Measurements from ENCODE around the gene TRIM47.

TRIM47 gene

DNA sequence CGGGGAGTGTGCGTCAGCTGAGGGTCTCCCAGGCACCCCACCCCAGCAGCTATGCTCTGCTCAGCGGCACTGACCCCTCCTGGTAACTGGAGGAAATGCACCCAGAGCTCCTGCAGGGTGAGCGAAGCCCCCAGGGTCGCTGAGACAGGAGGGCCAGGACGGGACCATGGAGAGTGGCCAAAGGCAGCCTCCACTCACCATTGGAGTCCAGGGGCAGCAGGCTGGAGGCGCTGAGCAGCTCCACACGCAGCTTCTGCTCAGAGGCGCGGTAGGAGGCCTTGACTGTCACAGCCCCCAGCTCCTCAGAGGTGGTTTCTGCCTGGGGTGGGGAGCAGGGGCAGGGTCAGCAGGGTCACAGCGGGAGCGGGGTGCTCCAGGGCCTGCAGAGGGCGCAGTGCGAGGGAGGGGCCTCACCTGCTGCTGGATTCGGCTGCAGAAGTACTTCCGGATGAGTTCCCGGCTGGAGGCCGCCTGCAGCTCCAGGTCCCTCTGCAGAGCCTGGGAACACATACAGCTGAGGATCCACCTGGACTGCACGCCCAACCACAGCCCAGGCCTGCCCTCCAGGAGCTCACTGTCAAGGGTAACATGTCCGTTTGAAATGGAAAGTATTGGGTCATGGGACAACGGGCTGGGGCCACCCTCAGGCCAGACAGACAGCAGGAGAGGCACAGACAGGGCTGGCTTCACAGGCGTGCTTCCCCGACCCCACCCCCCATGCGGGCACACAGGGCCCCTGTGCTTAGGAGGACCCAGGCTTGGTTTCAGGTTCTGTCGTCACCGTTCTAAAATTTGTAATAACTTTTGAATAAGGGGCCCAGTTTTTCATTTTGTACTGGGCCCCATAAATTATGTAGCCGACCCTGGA is 48.0 kb downstream of the TRIM47 start:
- Histone ChIP-seq H3K9me3 (ENCODE audit: control insufficient read depth, insufficient read depth, low read depth, low read length) (no peaks in the 10 kb centered on the region), H3K27me3 (ENCODE audit: control insufficient read depth, insufficient read depth, low read length) (no peaks in the 10 kb centered on the region), H3K4me3 (ENCODE audit: low read depth, low read length) (peak overlapping the region; percentile 45), H3K4me1 (ENCODE audit: control insufficient read depth, insufficient read depth, low read length) (peaks cover 50% of the 10 kb centered on the region), H3K9ac (ENCODE audit: low read length) (peak overlapping the region; percentile 22), H3K27ac (ENCODE audit: low read depth, low read length) (peak overlapping the region; percentile 18; the same call in 1 of the 2 replicates), H3K36me3 (ENCODE audit: control insufficient read depth, insufficient read depth, low read length) (peaks cover 10% of the 10 kb centered on the region)

DNA sequence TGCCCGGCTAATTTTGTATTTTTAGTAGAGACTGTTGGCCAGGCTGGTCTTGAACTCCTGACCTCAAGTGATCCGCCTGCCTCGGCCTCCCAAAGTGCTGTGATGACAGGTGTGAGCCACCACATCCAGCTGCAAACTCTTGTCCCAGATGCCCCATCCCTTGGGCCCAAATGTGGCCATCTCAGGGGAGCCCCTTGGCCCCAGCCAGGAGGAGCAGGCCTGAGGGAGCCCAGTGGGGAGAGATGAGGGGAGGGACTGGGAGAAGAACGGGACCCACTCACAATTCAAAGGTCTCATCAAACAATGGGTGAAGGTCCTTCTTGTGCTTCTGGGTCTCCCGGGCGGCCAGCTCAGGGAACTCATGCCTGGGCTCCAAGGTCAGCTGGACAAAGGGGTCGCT is 48.6 kb downstream of the TRIM47 start:
- peaks cover 10% of the 10 kb centered on the region for H3K36me3 ChIP-seq (ENCODE audit: control insufficient read depth, insufficient read depth, low read length)
- no peaks in the 10 kb centered on the region for H3K27me3 ChIP-seq (ENCODE audit: control insufficient read depth, insufficient read depth, low read length)
- H3K9me3 ChIP-seq (ENCODE audit: control insufficient read depth, insufficient read depth, low read depth, low read length): no peaks in the 10 kb centered on the region
- H3K27ac ChIP-seq (ENCODE audit: low read depth, low read length): peak overlapping the region; percentile 18; the same call in 1 of the 2 replicates
- H3K4me1 ChIP-seq (ENCODE audit: control insufficient read depth, insufficient read depth, low read length): peaks cover 46% of the 10 kb centered on the region
- no peak overlapping the region for H3K4me3 ChIP-seq (ENCODE audit: low read depth, low read length)
- no peak overlapping the region for H3K9ac ChIP-seq (ENCODE audit: low read length)

DNA sequence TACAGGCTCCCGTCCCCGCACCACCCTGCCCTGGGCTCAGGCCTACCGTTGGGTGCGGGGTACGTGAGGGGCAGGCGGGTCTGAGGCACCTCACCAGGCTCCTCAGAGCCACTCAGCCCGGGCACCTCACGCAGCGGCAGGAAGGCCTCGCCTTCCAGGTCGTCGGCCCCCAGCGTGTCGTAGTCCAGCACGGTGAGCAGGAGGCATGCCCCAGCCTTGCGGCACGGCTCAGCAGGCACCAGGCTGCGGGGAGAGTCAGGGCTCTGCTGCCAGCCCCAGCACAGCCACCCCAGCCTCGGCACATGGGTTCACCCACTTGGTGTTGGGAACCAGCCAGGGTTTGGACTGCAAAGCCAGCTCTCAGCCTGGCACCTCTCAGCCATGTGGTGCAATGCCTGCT is 49.6 kb downstream of the TRIM47 start:
- peaks cover 45% of the 10 kb centered on the region for H3K4me1 ChIP-seq (ENCODE audit: control insufficient read depth, insufficient read depth, low read length)
- no peak overlapping the region for H3K9ac ChIP-seq (ENCODE audit: low read length)
- H3K9me3 ChIP-seq (ENCODE audit: control insufficient read depth, insufficient read depth, low read depth, low read length): no peaks in the 10 kb centered on the region
- no peak overlapping the region for H3K27ac ChIP-seq (ENCODE audit: low read depth, low read length)
- no peak overlapping the region for H3K4me3 ChIP-seq (ENCODE audit: low read depth, low read length)
- H3K27me3 ChIP-seq (ENCODE audit: control insufficient read depth, insufficient read depth, low read length): no peaks in the 10 kb centered on the region
- peaks cover 20% of the 10 kb centered on the region for H3K36me3 ChIP-seq (ENCODE audit: control insufficient read depth, insufficient read depth, low read length)

DNA sequence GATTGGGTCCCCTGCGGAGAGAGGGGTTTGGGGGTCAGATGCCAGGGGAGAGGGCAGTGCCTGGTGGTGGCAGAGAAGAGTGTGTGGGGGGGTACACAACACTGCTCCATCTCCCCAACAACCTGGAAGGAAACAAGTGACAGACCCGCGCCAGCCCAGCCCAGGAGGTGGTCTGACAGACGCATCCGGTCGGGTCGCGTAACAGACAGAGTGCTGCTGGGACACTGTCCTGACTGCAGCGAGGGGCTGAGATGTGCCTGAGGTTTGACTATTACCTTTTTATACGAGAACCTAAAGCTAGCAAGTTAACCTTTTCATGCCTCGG is 50.3 kb downstream of the TRIM47 start:
- Histone ChIP-seq H3K9me3 (ENCODE audit: control insufficient read depth, insufficient read depth, low read depth, low read length) (no peaks in the 10 kb centered on the region), H3K36me3 (ENCODE audit: control insufficient read depth, insufficient read depth, low read length) (peaks cover 27% of the 10 kb centered on the region), H3K27ac (ENCODE audit: low read depth, low read length) (no peak overlapping the region), H3K27me3 (ENCODE audit: control insufficient read depth, insufficient read depth, low read length) (no peaks in the 10 kb centered on the region), H3K4me1 (ENCODE audit: control insufficient read depth, insufficient read depth, low read length) (peaks cover 39% of the 10 kb centered on the region), H3K9ac (ENCODE audit: low read length) (peak overlapping the region; percentile 25), H3K4me3 (ENCODE audit: low read depth, low read length) (no peak overlapping the region)

DNA sequence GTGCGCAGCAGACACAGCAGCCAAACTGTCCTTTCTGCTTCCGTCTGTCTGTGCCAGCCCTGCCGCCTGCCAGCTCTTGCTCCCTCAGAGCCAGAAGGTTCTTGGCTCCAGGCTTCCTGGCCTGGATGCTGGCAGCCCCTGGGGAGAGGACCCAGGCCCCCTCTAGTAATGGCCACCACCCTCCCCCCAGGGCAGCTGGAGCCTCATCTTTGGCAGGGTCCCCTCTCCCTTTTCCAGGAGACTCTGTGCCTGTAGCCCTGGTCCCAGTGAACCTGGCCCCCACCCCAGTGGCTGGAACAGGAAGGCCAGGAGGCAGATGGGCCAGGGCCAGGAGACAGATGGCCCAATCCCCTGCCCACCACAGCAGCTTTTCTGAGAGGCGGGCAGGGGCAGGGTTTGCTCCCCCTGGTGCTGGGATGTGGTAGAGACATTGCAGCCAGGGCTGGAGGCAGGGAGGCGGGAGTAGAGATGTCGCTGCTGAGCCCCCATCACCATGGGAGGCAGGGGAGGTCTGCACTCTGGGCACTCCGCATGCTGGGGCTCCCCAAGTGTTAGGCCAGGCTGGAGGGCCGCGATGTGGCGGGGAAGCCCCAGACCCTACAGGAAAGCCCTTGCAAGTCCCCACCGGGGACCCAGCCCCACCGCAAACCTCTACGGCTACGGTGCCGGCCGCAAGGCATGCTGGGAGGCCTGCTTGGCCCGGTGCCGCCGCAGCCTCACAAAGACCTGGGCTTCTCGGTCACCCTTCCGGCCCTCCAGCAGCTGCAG is 50.9 kb downstream of the TRIM47 start:
- Histone ChIP-seq H3K4me3 (ENCODE audit: low read depth, low read length) (peak overlapping the region; percentile 24; the same call in 1 of the 2 replicates), H3K27me3 (ENCODE audit: control insufficient read depth, insufficient read depth, low read length) (no peaks in the 10 kb centered on the region), H3K36me3 (ENCODE audit: control insufficient read depth, insufficient read depth, low read length) (peaks cover 32% of the 10 kb centered on the region), H3K9ac (ENCODE audit: low read length) (peak overlapping the region; percentile 25), H3K27ac (ENCODE audit: low read depth, low read length) (peak overlapping the region; percentile 16; the same call in 1 of the 2 replicates), H3K9me3 (ENCODE audit: control insufficient read depth, insufficient read depth, low read depth, low read length) (no peaks in the 10 kb centered on the region), H3K4me1 (ENCODE audit: control insufficient read depth, insufficient read depth, low read length) (peaks cover 35% of the 10 kb centered on the region)

DNA sequence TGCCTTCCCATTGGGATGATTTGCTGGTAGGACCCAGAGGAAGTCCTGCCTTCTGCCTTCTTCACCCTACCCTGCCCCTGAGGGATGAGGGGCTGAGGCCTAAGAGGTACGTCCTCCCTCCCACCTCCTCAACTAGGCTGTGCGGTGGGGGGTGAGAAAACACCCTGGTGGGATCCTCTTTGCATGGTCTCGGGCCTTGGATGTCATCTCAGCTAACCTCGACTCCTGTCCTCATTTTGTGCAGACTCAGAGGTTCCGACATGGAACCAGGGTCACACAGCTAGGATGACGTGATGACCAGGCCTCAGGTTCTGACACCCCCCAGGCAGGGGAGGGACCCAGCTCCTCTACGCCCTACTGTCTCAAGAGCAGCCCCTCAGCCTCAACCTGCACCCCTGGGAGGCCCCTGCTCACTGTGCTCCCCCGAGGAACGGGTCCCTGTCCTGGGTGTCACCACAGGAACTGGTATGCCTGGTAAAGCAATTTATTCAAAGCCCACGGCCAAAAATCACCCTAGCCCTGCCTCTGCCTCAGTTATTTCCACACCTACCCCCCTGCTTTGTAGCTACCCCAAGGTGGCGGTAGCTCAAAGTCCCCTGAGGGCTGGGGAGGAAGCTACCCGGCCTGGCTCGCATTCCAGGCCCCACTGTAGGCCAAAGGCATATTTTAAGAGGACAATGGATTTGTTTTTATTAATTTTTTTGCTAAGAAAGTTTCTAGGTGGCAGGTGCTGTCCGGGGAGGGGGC is 51.6 kb downstream of the TRIM47 start:
- Histone ChIP-seq H3K9me3 (ENCODE audit: control insufficient read depth, insufficient read depth, low read depth, low read length) (no peaks in the 10 kb centered on the region), H3K36me3 (ENCODE audit: control insufficient read depth, insufficient read depth, low read length) (peaks cover 40% of the 10 kb centered on the region), H3K27me3 (ENCODE audit: control insufficient read depth, insufficient read depth, low read length) (no peaks in the 10 kb centered on the region), H3K9ac (ENCODE audit: low read length) (peak overlapping the region; percentile 35), H3K4me1 (ENCODE audit: control insufficient read depth, insufficient read depth, low read length) (peaks cover 30% of the 10 kb centered on the region), H3K4me3 (ENCODE audit: low read depth, low read length) (no peak overlapping the region), H3K27ac (ENCODE audit: low read depth, low read length) (peak overlapping the region; percentile 16; the same call in 1 of the 2 replicates)

DNA sequence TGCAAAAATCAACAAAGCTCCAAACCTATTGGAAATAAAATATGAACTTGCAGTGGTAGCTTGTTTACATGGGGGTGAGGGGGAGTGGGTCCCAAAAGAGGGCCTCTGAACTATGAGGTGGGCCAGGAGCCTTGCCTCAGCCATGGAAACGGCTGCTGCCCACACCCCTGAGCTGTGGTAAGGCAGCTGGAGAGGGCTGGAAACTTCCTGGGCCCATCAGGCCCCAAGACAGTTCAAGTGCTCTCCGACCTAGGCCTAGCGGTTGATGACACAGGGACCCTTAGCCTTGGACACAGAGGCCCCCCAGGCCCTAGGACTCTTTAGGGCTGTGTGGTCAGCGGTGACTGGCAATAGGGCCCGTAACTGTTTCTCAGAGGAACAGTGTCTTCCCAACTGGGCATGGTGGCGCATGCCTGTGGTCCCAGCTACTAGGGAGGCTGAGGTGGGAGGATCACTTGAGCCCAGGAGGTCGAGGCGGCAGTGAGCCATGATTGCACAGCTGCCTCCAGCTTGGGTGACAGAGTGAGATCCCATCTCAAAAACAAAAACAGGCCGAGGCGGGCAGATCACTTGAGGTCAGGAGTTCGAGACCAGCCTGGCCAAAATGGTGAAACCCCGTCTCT is 52.5 kb downstream of the TRIM47 start:
- Histone ChIP-seq H3K9ac (ENCODE audit: low read length) (no peak overlapping the region), H3K4me1 (ENCODE audit: control insufficient read depth, insufficient read depth, low read length) (peaks cover 27% of the 10 kb centered on the region), H3K4me3 (ENCODE audit: low read depth, low read length) (no peak overlapping the region), H3K27me3 (ENCODE audit: control insufficient read depth, insufficient read depth, low read length) (no peaks in the 10 kb centered on the region), H3K9me3 (ENCODE audit: control insufficient read depth, insufficient read depth, low read depth, low read length) (no peaks in the 10 kb centered on the region), H3K36me3 (ENCODE audit: control insufficient read depth, insufficient read depth, low read length) (peaks cover 49% of the 10 kb centered on the region), H3K27ac (ENCODE audit: low read depth, low read length) (no peak overlapping the region)

DNA sequence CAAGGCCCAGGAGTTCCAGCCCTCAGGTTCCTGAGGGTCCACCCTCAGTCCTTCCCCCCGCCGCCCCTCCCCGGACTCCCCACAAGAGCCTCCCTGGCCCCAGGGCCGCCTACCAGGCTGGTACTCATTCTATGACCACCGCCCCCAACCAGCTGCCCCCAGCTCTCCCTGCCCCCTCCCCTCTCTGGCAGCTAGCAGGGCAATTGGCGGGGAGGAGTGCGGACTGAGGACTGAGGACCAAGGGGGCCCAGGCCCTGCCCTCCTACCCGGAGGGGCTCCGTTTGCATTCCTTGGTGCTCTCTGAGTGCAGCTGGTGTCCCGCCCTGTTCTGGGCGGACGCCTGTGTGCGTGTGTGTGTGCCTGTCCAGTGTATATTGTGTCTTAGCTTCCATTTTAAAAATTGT is 53.2 kb downstream of the TRIM47 start:
- H3K27ac ChIP-seq (ENCODE audit: low read depth, low read length): no peak overlapping the region
- no peaks in the 10 kb centered on the region for H3K27me3 ChIP-seq (ENCODE audit: control insufficient read depth, insufficient read depth, low read length)
- H3K4me3 ChIP-seq (ENCODE audit: low read depth, low read length): no peak overlapping the region
- H3K36me3 ChIP-seq (ENCODE audit: control insufficient read depth, insufficient read depth, low read length): peaks cover 56% of the 10 kb centered on the region
- no peak overlapping the region for H3K9ac ChIP-seq (ENCODE audit: low read length)
- no peaks in the 10 kb centered on the region for H3K9me3 ChIP-seq (ENCODE audit: control insufficient read depth, insufficient read depth, low read depth, low read length)
- H3K4me1 ChIP-seq (ENCODE audit: control insufficient read depth, insufficient read depth, low read length): peaks cover 20% of the 10 kb centered on the region

DNA sequence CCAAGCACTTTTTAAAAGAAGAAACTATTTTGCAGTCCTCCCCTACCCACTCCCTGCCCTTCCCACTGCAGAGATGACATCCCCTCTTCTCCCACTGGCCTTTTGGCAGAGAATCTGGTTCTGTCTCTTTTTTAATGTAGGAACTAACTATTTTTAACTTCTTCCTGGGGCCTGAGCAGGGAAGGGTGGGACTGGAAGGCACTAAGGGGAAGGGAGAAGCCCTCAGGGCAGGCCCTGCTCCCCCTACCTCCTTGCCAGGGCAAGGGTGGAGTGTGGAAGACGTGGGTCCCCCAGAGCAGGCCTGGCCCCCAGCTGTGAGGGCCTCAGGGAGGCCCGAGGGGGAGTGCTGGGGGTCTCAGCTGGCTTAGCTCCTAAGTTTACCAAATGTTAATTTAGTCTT is 53.7 kb downstream of the TRIM47 start:
- H3K27me3 ChIP-seq (ENCODE audit: control insufficient read depth, insufficient read depth, low read length): no peaks in the 10 kb centered on the region
- peaks cover 19% of the 10 kb centered on the region for H3K4me1 ChIP-seq (ENCODE audit: control insufficient read depth, insufficient read depth, low read length)
- peaks cover 61% of the 10 kb centered on the region for H3K36me3 ChIP-seq (ENCODE audit: control insufficient read depth, insufficient read depth, low read length)
- H3K9ac ChIP-seq (ENCODE audit: low read length): no peak overlapping the region
- H3K27ac ChIP-seq (ENCODE audit: low read depth, low read length): no peak overlapping the region
- no peak overlapping the region for H3K4me3 ChIP-seq (ENCODE audit: low read depth, low read length)
- H3K9me3 ChIP-seq (ENCODE audit: control insufficient read depth, insufficient read depth, low read depth, low read length): no peaks in the 10 kb centered on the region
